ENCODE results near the gene ZNF283.
"Not testable (repeated sequence)": the region's sequence is repeated elsewhere in the genome, so short reads cannot be mapped to it uniquely, and the experiment has no call there.

Gene ZNF283

GRCh38 chr19:43842007-43842406 lies 14.9 kb downstream of the ZNF283 start:
- peaks cover 77 to 95% (median 88%) of the 10 kb centered on the region in 5 donors for H3K9me3 ChIP-seq (ENCODE audit: control insufficient read depth in 5 of 5, low read length in 5 of 5)
- no peaks in the 10 kb centered on the region for H3K27me3 ChIP-seq (ENCODE audit: control insufficient read depth in 5 of 5, insufficient read depth in 4 of 5, low read length in 5 of 5)
- H3K4me3 ChIP-seq (ENCODE audit: low read depth in 1 of 5, low read length in 5 of 5): peak overlapping the region; percentile 18 to 66 (median 35)
- no peaks in the 10 kb centered on the region for H3K4me1 ChIP-seq (ENCODE audit: control insufficient read depth in 5 of 5, insufficient read depth in 5 of 5, low read length in 5 of 5)
- H3K27ac ChIP-seq (ENCODE audit: low read depth, low read length): no peak overlapping the region
- H3K36me3 ChIP-seq (ENCODE audit: control insufficient read depth in 5 of 5, insufficient read depth in 5 of 5, low read length in 5 of 5): peaks cover 75 to 88% (median 80%) of the 10 kb centered on the region in 5 donors
- no peak overlapping the region for H3K9ac ChIP-seq (ENCODE audit: low read length in 5 of 5)

- Histone ChIP-seq H3K27me3 (ENCODE audit: control insufficient read depth in 5 of 5, insufficient read depth in 4 of 5, low read length in 5 of 5) (no peaks in the 10 kb centered on the region), H3K4me3 (ENCODE audit: low read depth in 1 of 5, low read length in 5 of 5) (peak overlapping the region; percentile 6 to 54 (median 47)), H3K9ac (ENCODE audit: low read length in 5 of 5) (no peak overlapping the region), H3K4me1 (ENCODE audit: control insufficient read depth in 5 of 5, insufficient read depth in 5 of 5, low read length in 5 of 5) (no peaks in the 10 kb centered on the region), H3K36me3 (ENCODE audit: control insufficient read depth in 5 of 5, insufficient read depth in 5 of 5, low read length in 5 of 5) (peaks cover 42 to 74% (median 61%) of the 10 kb centered on the region in 5 donors), H3K9me3 (ENCODE audit: control insufficient read depth in 5 of 5, low read length in 5 of 5) (peaks cover 76 to 94% (median 91%) of the 10 kb centered on the region in 5 donors), H3K27ac (ENCODE audit: low read depth, low read length) (no peak overlapping the region)
These were observed 20.1 kb downstream of the ZNF283 start for GRCh38 chr19:43847246-43847645.

- Histone ChIP-seq H3K27ac (ENCODE audit: low read depth, low read length) (no peak overlapping the region), H3K4me3 (ENCODE audit: low read depth in 1 of 5, low read length in 5 of 5) (peak overlapping the region; percentile 6 to 54 (median 47)), H3K9me3 (ENCODE audit: control insufficient read depth in 5 of 5, low read length in 5 of 5) (peaks cover 76 to 94% (median 91%) of the 10 kb centered on the region in 5 donors), H3K4me1 (ENCODE audit: control insufficient read depth in 5 of 5, insufficient read depth in 5 of 5, low read length in 5 of 5) (no peaks in the 10 kb centered on the region), H3K27me3 (ENCODE audit: control insufficient read depth in 5 of 5, insufficient read depth in 4 of 5, low read length in 5 of 5) (no peaks in the 10 kb centered on the region), H3K9ac (ENCODE audit: low read length in 5 of 5) (no peak overlapping the region), H3K36me3 (ENCODE audit: control insufficient read depth in 5 of 5, insufficient read depth in 5 of 5, low read length in 5 of 5) (peaks cover 36 to 73% (median 54%) of the 10 kb centered on the region in 5 donors)
These were observed 20.8 kb downstream of the ZNF283 start for GRCh38 chr19:43847884-43848283.

DNA sequence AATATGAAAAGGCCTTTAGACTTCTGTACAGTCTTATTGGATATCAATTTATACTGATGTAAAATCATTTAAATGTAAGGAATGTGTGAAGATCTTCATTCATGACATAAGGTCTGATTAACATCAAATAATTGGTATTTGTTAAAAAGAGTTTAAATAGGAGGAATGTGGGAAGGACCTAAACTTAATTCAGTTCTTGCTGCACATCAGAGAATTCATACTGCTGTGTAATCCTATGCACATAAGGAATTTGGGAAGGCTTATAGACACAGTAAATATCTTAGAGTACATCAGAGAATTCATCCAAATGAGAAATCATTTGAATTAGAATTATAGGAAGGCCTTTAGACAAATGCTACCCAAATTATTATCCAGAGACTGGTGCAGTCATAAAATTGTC lies 21.7 kb downstream of the ZNF283 start:
- Histone ChIP-seq H3K27me3 (ENCODE audit: control insufficient read depth in 5 of 5, insufficient read depth in 4 of 5, low read length in 5 of 5) (no peaks in the 10 kb centered on the region), H3K4me3 (ENCODE audit: low read depth in 1 of 5, low read length in 5 of 5) (peak overlapping the region in 4 of 5 donors; percentile 6 to 54 (median 46)), H3K36me3 (ENCODE audit: control insufficient read depth in 5 of 5, insufficient read depth in 5 of 5, low read length in 5 of 5) (peaks cover 27 to 66% (median 45%) of the 10 kb centered on the region in 5 donors), H3K9me3 (ENCODE audit: control insufficient read depth in 5 of 5, low read length in 5 of 5) (peaks cover 69 to 89% (median 87%) of the 10 kb centered on the region in 5 donors), H3K4me1 (ENCODE audit: control insufficient read depth in 5 of 5, insufficient read depth in 5 of 5, low read length in 5 of 5) (no peaks in the 10 kb centered on the region), H3K9ac (ENCODE audit: low read length in 5 of 5) (no peak overlapping the region), H3K27ac (ENCODE audit: low read depth, low read length) (no peak overlapping the region)

GRCh38 chr19:43858174-43858573 lies 31.1 kb downstream of the ZNF283 start:
- no peak overlapping the region for H3K9ac ChIP-seq (ENCODE audit: low read length in 5 of 5)
- no peaks in the 10 kb centered on the region for H3K4me1 ChIP-seq (ENCODE audit: control insufficient read depth in 5 of 5, insufficient read depth in 5 of 5, low read length in 5 of 5)
- peaks cover 50 to 91% (median 86%) of the 10 kb centered on the region in 5 donors for H3K9me3 ChIP-seq (ENCODE audit: control insufficient read depth in 5 of 5, low read length in 5 of 5)
- H3K27ac ChIP-seq (ENCODE audit: low read depth, low read length): no peak overlapping the region
- H3K36me3 ChIP-seq (ENCODE audit: control insufficient read depth in 5 of 5, insufficient read depth in 5 of 5, low read length in 5 of 5): peaks cover 0 to 5% (median 0%) of the 10 kb centered on the region in 5 donors
- peak overlapping the region in 3 of 5 donors; percentile 29 to 47 (median 43) for H3K4me3 ChIP-seq (ENCODE audit: low read depth in 1 of 5, low read length in 5 of 5)
- H3K27me3 ChIP-seq (ENCODE audit: control insufficient read depth in 5 of 5, insufficient read depth in 4 of 5, low read length in 5 of 5): no peaks in the 10 kb centered on the region

GRCh38 chr19:43866923-43867322 lies 39.8 kb downstream of the ZNF283 start:
- H3K4me1 ChIP-seq (ENCODE audit: control insufficient read depth in 5 of 5, insufficient read depth in 5 of 5, low read length in 5 of 5); H3K36me3 ChIP-seq (ENCODE audit: control insufficient read depth in 5 of 5, insufficient read depth in 5 of 5, low read length in 5 of 5); H3K27me3 ChIP-seq (ENCODE audit: control insufficient read depth in 5 of 5, insufficient read depth in 4 of 5, low read length in 5 of 5); H3K9ac ChIP-seq (ENCODE audit: low read length in 5 of 5); H3K27ac ChIP-seq (ENCODE audit: low read depth, low read length): not testable (repeated sequence)
- peak overlapping the region in 2 of 5 donors; percentile 40 to 47 for H3K4me3 ChIP-seq (ENCODE audit: low read depth in 1 of 5, low read length in 5 of 5)
- H3K9me3 ChIP-seq (ENCODE audit: control insufficient read depth in 5 of 5, low read length in 5 of 5): peaks cover 34 to 70% (median 58%) of the 10 kb centered on the region in 5 donors

GRCh38 chr19:43872547-43873336 lies 45.6 kb downstream of the ZNF283 start:
- Histone ChIP-seq H3K9ac (ENCODE audit: low read length in 5 of 5) (no peak overlapping the region), H3K9me3 (ENCODE audit: control insufficient read depth in 5 of 5, low read length in 5 of 5) (peaks cover 52 to 88% (median 79%) of the 10 kb centered on the region in 5 donors), H3K27me3 (ENCODE audit: control insufficient read depth in 5 of 5, insufficient read depth in 4 of 5, low read length in 5 of 5) (no peaks in the 10 kb centered on the region), H3K36me3 (ENCODE audit: control insufficient read depth in 5 of 5, insufficient read depth in 5 of 5, low read length in 5 of 5) (peaks cover 0 to 35% (median 0%) of the 10 kb centered on the region in 5 donors), H3K4me1 (ENCODE audit: control insufficient read depth in 5 of 5, insufficient read depth in 5 of 5, low read length in 5 of 5) (no peaks in the 10 kb centered on the region), H3K27ac (ENCODE audit: low read depth, low read length) (no peak overlapping the region), H3K4me3 (ENCODE audit: low read depth in 1 of 5, low read length in 5 of 5) (peak overlapping the region; percentile 8 to 52 (median 33))

GRCh38 chr19:43880483-43880882 lies 53.4 kb downstream of the ZNF283 start:
- no peak overlapping the region for H3K9ac ChIP-seq (ENCODE audit: low read length in 5 of 5)
- H3K27me3 ChIP-seq (ENCODE audit: control insufficient read depth in 5 of 5, insufficient read depth in 4 of 5, low read length in 5 of 5): no peaks in the 10 kb centered on the region
- peak overlapping the region in 3 of 5 donors; percentile 22 to 56 (median 42) for H3K4me3 ChIP-seq (ENCODE audit: low read depth in 1 of 5, low read length in 5 of 5)
- H3K9me3 ChIP-seq (ENCODE audit: control insufficient read depth in 5 of 5, low read length in 5 of 5): peaks cover 45 to 80% (median 78%) of the 10 kb centered on the region in 5 donors
- H3K4me1 ChIP-seq (ENCODE audit: control insufficient read depth in 5 of 5, insufficient read depth in 5 of 5, low read length in 5 of 5): no peaks in the 10 kb centered on the region
- peaks cover 0 to 27% (median 2%) of the 10 kb centered on the region in 5 donors for H3K36me3 ChIP-seq (ENCODE audit: control insufficient read depth in 5 of 5, insufficient read depth in 5 of 5, low read length in 5 of 5)
- no peak overlapping the region for H3K27ac ChIP-seq (ENCODE audit: low read depth, low read length)

- Histone ChIP-seq H3K4me3 (ENCODE audit: low read depth in 1 of 5, low read length in 5 of 5) (peak within 1 kb of the TSS in 4 of 5 donors; percentile 13 to 44 (median 34)), H3K27me3 (ENCODE audit: control insufficient read depth in 5 of 5, insufficient read depth in 4 of 5, low read length in 5 of 5) (no peaks in the 10 kb centered on the region), H3K4me1 (ENCODE audit: control insufficient read depth in 5 of 5, insufficient read depth in 5 of 5, low read length in 5 of 5) (no peaks in the 10 kb centered on the region), H3K9ac (ENCODE audit: low read length in 5 of 5) (no peak within 1 kb of the TSS), H3K36me3 (ENCODE audit: control insufficient read depth in 5 of 5, insufficient read depth in 5 of 5, low read length in 5 of 5) (peaks cover 0 to 17% (median 0%) of the 10 kb centered on the region in 5 donors), H3K27ac (ENCODE audit: low read depth, low read length) (no peak within 1 kb of the TSS), H3K9me3 (ENCODE audit: control insufficient read depth in 5 of 5, low read length in 5 of 5) (peaks cover 48 to 83% (median 78%) of the 10 kb centered on the region in 5 donors)
These were observed 56.7 kb downstream of the ZNF283 start, which contains the start of gene ZNF404 for GRCh38 chr19:43883864-43884263. Gene ZNF404 (minus strand): TSS chr19:43883964.

DNA sequence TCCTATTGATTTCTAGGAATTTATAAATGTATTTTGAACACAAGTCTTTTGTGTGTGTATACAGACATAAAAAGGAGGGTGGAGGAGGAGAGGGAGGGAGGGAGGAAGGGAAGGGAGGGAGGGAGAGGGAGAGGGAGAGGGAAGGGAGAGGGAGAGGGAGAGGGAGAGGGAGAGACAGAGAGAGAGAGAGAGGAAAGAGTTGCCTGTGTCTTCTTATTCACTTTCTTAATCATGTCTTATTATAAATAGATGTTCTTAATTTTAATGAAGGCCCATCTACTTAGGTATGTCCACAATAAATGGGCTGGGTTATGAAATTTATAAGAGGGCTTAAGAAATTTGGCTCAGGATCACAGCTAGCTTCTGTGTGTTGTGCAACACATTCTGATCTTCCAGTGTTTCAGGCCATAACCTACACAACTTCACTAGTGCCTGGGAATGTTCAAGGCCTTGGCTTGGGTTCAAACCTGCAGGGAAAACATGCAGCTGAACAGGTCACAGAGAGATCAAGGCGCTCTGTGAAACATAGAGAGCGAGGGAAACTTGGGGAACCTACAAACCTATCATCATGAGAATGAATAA lies 68.7 kb downstream of the ZNF283 start:
- no peak overlapping the region for H3K9ac ChIP-seq (ENCODE audit: low read length in 5 of 5)
- H3K27me3 ChIP-seq (ENCODE audit: control insufficient read depth in 5 of 5, insufficient read depth in 4 of 5, low read length in 5 of 5): no peaks in the 10 kb centered on the region
- H3K4me1 ChIP-seq (ENCODE audit: control insufficient read depth in 5 of 5, insufficient read depth in 5 of 5, low read length in 5 of 5): no peaks in the 10 kb centered on the region
- H3K4me3 ChIP-seq (ENCODE audit: low read depth in 1 of 5, low read length in 5 of 5): peak overlapping the region in 1 of 5 donors; percentile 22
- H3K9me3 ChIP-seq (ENCODE audit: control insufficient read depth in 5 of 5, low read length in 5 of 5): peaks cover 15 to 58% (median 55%) of the 10 kb centered on the region in 5 donors
- H3K36me3 ChIP-seq (ENCODE audit: control insufficient read depth in 5 of 5, insufficient read depth in 5 of 5, low read length in 5 of 5): peaks cover 0 to 12% (median 0%) of the 10 kb centered on the region in 5 donors
- H3K27ac ChIP-seq (ENCODE audit: low read depth, low read length): no peak overlapping the region
